ENCODE measurements around the gene CLCN1.

The CLCN1 gene

GRCh38 chr7:143296686-143297085 is 19.2 kb upstream of the CLCN1 start:
- no peak for DNase-seq

- no peak for DNase-seq
Measured at GRCh38 chr7:143299346-143299745, 16.6 kb upstream of the CLCN1 start.

- DNase-seq = peak; percentile 60
Measured at GRCh38 chr7:143299840-143300239, 16.1 kb upstream of the CLCN1 start.

- DNase-seq = no peak
Measured at GRCh38 chr7:143300959-143301935, 14.7 kb upstream of the CLCN1 start.

DNA sequence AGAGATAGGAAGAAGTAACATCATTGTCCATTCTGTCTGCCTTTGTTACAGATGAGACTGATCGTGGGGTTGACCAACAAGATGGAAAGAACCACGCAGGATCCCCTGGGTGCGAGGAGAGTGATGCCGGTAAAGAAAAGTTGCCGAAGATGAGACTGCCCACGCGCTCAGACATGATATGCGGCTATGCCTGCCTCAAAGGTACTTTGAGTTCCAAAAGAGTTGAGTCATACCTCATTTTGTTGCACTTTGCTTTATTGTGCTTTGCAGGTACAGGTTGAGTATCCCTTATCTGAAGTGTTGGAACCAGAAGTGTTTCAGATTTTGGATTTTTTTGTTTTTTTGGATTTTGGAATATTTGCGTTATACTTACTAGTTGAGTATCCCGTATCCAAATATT is 12.2 kb upstream of the CLCN1 start:
- DNase-seq = no peak

GRCh38 chr7:143304938-143305337 is 11.0 kb upstream of the CLCN1 start:
- DNase-seq = no peak

GRCh38 chr7:143305423-143306070 is 10.4 kb upstream of the CLCN1 start:
- DNase-seq = peak; percentile 62

DNA sequence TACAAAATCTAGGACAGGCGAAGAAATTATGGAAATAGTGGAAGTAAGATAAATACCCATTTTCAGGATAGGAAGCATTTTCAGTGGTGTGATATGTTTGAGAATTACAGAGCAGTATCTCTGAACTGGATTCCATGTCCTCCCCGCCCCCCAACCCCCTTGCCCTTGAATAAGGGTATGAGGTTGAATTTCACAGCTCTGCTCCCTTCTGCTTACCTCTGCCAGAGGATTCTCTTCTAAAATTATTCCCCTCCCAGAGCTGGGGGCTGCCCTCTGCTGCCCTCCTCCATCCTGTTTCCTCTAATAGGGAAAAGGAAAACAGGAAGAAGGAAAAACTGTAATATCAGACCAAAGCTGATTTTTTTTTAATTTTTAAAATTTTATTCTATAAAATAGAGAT is 7.3 kb upstream of the CLCN1 start:
- no peak for DNase-seq

GRCh38 chr7:143314127-143314526 is 1.8 kb upstream of the CLCN1 start:
- no peak for DNase-seq

DNA sequence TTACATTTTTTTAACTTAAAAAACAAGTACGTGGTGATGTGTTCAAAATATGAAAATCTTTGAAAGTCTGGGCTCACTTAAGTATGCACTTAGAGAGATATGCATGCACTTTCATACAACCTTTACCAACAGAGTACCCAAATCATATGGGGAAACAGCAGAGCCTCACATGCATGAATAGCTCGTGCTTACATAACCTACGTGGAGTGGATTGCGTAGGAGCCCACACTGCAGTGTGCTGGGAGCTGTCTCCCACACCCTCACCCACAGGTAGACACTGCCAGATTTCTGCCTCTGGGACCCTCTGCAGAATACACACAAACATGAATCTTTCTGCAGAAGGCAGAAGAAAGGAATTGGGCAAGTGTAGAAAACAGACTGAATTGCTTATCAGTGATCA is 581 bp downstream of the CLCN1 start:
- no peak for DNase-seq

- DNase-seq = no peak
Measured at GRCh38 chr7:143318661-143319060, 2.8 kb downstream of the CLCN1 start.

DNA sequence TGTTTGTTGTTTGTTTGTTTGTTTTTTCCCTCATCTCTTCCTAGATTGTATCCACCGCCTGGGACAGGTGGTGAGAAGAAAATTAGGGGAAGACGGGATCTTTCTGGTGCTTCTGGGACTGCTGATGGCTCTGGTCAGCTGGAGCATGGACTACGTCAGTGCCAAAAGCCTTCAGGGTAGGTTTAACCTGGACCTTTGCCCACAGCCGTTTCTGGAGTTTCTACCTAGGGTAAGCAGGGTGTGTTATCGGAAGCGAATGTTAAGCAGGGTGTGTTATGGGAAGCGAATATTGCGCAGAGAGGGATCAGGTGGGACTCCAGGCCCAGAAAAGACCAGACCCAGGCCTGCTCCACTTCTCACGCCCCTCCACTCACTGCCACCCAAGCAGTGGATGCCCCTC is 4.7 kb downstream of the CLCN1 start:
- no peak for DNase-seq

GRCh38 chr7:143321242-143321641 is 5.3 kb downstream of the CLCN1 start:
- no peak for DNase-seq

DNA sequence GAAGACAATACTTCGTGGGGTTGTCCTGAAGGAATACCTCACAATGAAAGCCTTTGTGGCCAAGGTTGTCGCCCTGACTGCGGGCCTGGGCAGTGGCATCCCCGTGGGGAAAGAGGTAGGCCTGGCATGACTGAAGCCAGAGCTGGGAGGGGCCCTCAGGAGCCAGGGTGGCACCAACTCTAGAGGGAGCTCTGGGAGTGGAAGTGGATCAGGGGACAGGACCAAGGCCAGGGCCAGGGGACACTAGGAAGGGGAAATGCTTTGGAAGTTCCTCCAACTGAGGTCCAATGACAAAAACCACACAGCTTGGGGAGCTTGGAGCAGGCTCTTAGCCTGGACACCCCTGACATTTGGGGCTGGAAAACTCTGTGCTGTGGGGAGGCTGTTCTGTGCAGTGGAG is 5.8 kb downstream of the CLCN1 start:
- DNase-seq = no peak

DNA sequence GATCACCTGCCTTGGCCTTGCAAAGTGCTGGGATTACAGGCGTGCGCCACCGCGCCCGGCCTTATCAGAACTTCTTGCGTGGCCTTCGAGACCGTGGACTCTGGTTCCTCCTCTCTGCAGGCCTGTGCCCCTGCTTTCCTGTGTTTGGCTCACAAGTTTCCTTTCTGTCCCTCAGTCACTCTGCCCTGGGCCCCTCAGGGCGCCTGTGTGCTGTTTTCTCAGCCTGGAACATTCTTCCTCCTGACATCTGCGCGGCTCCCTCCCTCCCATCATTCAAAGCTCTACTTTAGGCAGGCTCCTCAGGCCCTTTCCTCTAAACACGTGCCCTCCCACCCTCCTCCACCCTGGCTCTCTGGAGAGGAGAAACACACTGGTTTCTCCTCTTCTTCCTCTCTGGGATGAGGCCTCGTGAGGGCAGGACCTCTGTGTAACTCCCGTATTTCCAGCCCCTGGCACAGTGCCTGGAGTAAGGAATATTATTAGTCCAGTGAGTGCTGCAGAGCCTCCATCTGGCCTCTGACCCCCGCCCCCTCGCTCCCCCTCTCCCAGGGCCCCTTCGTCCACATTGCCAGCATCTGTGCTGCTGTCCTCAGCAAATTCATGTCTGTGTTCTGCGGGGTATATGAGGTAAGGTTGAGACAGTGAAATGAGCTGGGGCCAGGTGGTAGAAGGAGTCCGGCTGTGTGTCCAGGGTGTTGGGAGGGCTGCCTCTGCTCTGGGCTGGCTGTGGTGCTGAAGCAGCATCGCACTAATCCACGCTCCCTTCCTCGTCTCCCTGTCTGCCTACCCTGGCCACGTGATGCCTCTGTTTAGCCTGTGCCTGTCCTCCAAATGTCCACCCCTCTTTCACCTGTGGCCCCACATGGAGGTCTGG is 7.1 kb downstream of the CLCN1 start:
- no peak for DNase-seq

- DNase-seq = no peak
Measured at GRCh38 chr7:143323653-143324052, 7.7 kb downstream of the CLCN1 start.

DNA sequence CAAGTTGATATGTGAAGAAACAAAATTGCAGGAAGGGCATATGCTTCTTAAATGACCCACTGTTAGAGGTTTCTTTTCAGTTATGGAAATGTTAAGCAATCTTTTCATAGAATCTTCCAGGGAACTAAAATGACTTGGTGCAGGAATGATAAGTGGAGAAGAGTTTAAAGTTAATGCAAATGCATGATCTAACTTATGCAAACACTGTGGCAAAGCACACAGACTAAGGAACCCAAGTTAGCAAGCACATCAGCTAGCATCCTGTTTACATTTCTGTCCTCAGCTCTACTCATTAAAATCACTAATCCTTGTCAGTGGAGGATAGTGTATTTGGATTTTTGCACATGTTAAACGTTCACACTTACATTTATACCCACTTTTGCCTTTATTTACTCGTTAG is 9.3 kb downstream of the CLCN1 start:
- no peak for DNase-seq

DNA sequence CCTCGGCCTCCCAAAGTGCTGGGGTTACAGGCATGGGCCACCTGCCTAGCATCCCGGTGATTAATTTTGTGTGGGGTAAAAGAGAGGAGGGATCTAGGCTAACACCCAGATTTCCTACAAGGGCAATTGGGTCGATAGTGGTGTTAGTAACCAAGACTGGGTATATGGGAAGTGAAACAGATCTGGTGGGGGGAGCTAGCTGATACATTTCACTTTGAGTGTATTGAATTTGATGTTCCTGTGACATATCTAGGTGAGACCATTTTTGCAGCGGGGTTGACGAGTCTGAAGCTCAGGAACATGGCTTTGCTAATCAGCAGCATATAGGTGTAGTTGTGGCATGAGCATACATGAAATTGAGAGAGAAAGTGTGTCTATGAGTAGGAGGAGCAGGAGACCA is 12.0 kb downstream of the CLCN1 start:
- DNase-seq = no peak

- DNase-seq = no peak
Measured at GRCh38 chr7:143329471-143330170, 13.7 kb downstream of the CLCN1 start.

DNA sequence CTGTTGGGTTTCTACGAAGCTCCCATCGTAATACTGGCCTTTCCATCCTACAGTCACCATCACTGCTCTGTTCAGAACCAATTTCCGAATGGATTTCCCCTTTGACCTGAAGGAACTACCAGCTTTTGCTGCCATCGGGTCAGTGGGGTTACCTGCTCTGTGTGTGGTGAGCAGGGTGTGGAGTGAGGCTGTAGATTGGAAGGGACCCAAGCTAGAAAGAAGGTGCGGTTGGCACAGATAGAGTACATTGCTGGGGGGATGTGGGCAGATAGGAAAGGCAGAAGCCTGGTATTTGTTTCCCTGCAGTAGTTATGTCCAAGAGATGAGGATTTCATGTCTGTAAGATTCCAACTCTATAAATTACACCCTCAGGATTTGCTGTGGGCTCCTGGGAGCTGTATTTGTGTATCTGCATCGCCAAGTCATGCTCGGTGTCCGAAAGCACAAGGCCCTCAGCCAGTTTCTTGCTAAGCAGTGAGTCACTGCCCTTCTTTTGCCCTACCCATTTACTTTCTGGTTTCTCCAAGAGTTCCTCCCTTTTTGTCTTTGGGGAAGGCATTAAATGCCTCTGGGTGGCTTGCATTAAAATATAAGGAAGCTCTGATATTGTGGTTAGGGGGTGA is 15.4 kb downstream of the CLCN1 start:
- DNase-seq = no peak

- no peak for DNase-seq
Measured at GRCh38 chr7:143334244-143334643, 18.3 kb downstream of the CLCN1 start.

- DNase-seq = no peak
Measured at GRCh38 chr7:143337216-143337615, 21.3 kb downstream of the CLCN1 start.

Measured in effector CD4-positive, alpha-beta T cell (primary cell).